Activated T-helper 1 cell treated with anti-CD3 and anti-CD28 coated beads, Interleukin-12 subunit alpha, Interleukin-12 subunit beta, Interleukin-2, Interleukin-4 antibody, amounts not matched to agents 30 ng/mL and 10 ng/mL and 1 ng/mL, durations not matched to agents 14 hours and 24 hours and 36 hours (primary cell): ENCODE data around the gene B9D2. TPM values are rescaled to one million over a fixed set of nuclear protein-coding genes. Genes with fewer than 3 reads are reported as not detected.
"Not testable (repeated sequence)": the region's sequence is repeated elsewhere in the genome, so short reads cannot be mapped to it uniquely, and the experiment has no call there.

Experiments used
- DNase-seq: peaks from one replicate; pipeline ENCODE4 v3.0.0; 2021; ENCODE audit warnings: low spot score
- H3K27ac Mint-ChIP-seq: one replicate; pipeline ENCODE4 v1.8.0; 2021; ENCODE audit warnings: mild to moderate bottlenecking, mixed read lengths
- H3K27me3 Mint-ChIP-seq: one replicate; pipeline ENCODE4 v1.8.0; 2022; ENCODE audit warnings: mild to moderate bottlenecking, moderate library complexity, mixed read lengths; ENCODE audit not compliant: insufficient read depth
- H3K36me3 Mint-ChIP-seq: one replicate; pipeline ENCODE4 v1.8.0; 2021; ENCODE audit warnings: low read depth, mixed read lengths
- H3K4me1 Mint-ChIP-seq: one replicate; pipeline ENCODE4 v1.8.0; 2021; ENCODE audit warnings: low read depth, mixed read lengths
- H3K4me3 Mint-ChIP-seq: one replicate; pipeline ENCODE4 v1.8.0; 2021; ENCODE audit warnings: mild to moderate bottlenecking, moderate library complexity, mixed read lengths
- H3K9me3 Mint-ChIP-seq: one replicate; pipeline ENCODE4 v1.8.0; 2021; ENCODE audit warnings: mixed read lengths
- intact Hi-C: fragments of 100-400 bp; cut with micrococcal nuclease; formaldehyde crosslinking; loops from one replicate; pipeline ENCODE4 v1.15.1; 2024
- total RNA-seq: library from RNA; stranded (reverse); gene quantifications from 2 replicates; pipeline ENCODE4 v1.2.3, GENCODE V29; 2022

B9D2 gene
- total RNA-seq: 4.4 and 4.5 TPM in 2 replicates

- peaks cover 30% of the 10 kb centered on the region for H3K4me1 Mint-ChIP-seq
- peak within 1 kb of the TSS; percentile 98 for H3K27ac Mint-ChIP-seq
- intact Hi-C loops: loop anchor here (1.0 to 5.0 kb wide), 7 partner anchors 10 to 922 kb away; partner anchors contain the start of genes BCKDHA, DMAC2, EXOSC5 and RAB4B
- no peaks in the 10 kb centered on the region for H3K27me3 Mint-ChIP-seq
- peak within 1 kb of the TSS; percentile 88 for H3K4me3 Mint-ChIP-seq
- peaks cover 2% of the 10 kb centered on the region for H3K36me3 Mint-ChIP-seq
- DNase-seq: peak; percentile 97
- no peaks in the 10 kb centered on the region for H3K9me3 Mint-ChIP-seq
Measured at GRCh38 chr19:41363753-41364523, at the start of gene B9D2. TSS of gene B9D2 (minus strand) at chr19:41364149. CDS start at chr19:41363519, 630 bp downstream.

DNA sequence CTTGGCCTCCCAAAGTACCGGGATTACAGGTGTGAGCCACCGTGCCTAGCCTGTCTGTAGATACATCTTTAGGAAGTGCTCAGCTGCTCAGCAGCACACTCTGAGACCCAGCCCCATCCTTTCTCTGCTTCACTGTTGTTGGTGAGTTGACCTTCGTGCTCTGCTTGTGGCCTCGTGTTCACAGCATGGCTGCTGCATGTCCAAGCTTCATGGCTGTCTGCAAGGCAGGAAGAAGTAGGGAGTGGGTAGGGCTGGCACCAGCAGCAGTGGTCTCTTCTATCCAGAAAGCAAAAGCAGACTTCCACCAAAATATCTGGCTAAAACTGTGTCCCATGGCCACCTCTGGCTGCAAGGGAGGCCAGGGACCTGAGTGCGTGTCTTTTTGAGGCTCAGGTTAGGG is 49.0 kb upstream of the B9D2 start:
- Mint-ChIP-seq H3K9me3 (no peaks in the 10 kb centered on the region), H3K27me3 (no peaks in the 10 kb centered on the region), H3K4me1 (no peaks in the 10 kb centered on the region), H3K4me3 (no peak overlapping the region), H3K27ac (no peak overlapping the region), H3K36me3 (peaks cover 16% of the 10 kb centered on the region)
- no peak for DNase-seq
- intact Hi-C loops: no loop called here

- Mint-ChIP-seq H3K27me3 (no peaks in the 10 kb centered on the region), H3K4me3 (no peak overlapping the region), H3K9me3 (no peaks in the 10 kb centered on the region), H3K36me3 (peaks cover 13% of the 10 kb centered on the region), H3K4me1 (no peaks in the 10 kb centered on the region), H3K27ac (no peak overlapping the region)
- intact Hi-C loops: no loop called here
- no peak for DNase-seq
Measured at GRCh38 chr19:41411968-41412265, 48.0 kb upstream of the B9D2 start.

DNA sequence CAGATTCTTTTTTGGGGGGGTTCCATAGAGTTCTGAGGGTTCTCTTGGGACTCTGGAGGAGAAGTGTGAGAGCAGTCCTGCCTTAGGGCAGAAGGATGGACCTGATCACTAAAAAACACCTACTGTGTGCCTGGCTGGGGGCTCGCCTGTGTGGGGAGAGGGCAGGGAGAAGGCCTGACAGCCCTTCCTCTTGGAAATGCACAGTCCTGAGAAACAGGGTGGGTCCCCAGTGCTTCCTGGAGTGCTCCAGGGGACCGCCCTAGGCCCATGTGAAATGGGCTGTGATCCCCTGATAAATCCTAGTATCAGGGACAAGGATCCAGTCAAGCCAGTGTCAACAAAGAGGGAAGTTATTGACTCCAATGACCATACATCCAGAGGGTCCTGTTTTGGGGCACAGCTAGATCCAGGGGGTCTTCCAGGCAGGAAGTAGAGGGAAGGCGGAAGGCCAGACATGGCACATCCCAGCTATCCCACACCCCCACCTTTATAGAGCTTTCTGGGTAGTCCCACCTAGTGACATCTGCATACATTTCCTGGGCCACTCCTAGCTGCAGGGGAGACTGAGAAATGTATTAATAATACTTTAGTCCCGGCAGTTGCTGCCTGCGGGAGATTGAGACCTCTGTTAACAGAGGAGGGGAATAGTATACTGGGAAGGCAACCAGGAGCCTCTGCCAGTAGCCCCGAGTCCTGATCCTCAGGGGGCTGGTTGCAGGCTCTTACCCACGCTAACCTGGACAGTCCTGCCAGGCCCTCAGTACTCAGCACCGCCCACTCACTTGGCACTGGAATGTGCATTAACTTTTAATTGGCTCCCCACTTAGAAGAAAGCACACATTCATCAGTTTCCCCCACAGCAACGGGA is 47.4 kb upstream of the B9D2 start:
- Mint-ChIP-seq H3K4me1 (no peaks in the 10 kb centered on the region), H3K27ac (no peak overlapping the region), H3K9me3 (no peaks in the 10 kb centered on the region), H3K36me3 (peaks cover 13% of the 10 kb centered on the region), H3K27me3 (no peaks in the 10 kb centered on the region), H3K4me3 (no peak overlapping the region)
- DNase-seq: no peak
- intact Hi-C loops: no loop called here

DNA sequence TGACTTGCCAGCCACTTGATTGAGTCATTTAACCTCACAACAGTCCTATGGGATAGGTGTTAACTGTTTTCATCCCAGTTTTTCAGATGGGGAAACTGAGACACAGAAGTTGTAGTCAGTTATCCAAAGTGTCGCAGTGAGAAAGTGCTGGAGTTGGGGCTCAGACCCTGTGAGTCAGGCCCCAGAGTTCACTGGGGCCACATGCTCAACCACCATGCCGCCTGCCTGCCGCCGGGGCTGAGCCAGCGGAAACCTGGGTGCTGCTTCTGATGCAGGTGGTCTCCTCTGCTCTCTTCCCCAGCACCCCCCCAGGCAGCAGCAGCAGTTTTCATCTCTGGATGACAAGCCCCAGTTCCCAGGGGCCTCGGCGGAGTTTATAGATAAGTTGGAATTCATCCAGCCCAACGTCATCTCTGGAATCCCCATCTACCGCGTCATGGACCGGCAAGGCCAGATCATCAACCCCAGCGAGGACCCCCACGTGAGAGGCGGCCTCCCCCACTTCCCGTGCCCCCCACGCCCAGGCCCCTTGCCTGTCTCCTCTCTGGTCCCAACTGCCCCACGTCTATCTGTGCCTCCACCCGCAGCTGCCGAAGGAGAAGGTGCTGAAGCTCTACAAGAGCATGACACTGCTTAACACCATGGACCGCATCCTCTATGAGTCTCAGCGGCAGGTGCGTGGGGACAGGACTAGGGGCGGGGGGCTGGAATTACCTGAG is 46.5 kb upstream of the B9D2 start:
- no peak for DNase-seq
- no peaks in the 10 kb centered on the region for H3K9me3 Mint-ChIP-seq

GRCh38 chr19:41409288-41409687 is 45.3 kb upstream of the B9D2 start:
- peaks cover 10% of the 10 kb centered on the region for H3K36me3 Mint-ChIP-seq
- no peak overlapping the region for H3K4me3 Mint-ChIP-seq
- no peak for DNase-seq
- H3K9me3 Mint-ChIP-seq: no peaks in the 10 kb centered on the region
- no peak overlapping the region for H3K27ac Mint-ChIP-seq
- no peaks in the 10 kb centered on the region for H3K27me3 Mint-ChIP-seq
- no peaks in the 10 kb centered on the region for H3K4me1 Mint-ChIP-seq
- intact Hi-C loops: no loop called here

More for the DNA sequence above, 46.5 kb upstream of the B9D2 start:
- Mint-ChIP-seq H3K27me3 (no peaks in the 10 kb centered on the region), H3K4me3 (no peak overlapping the region), H3K36me3 (peaks cover 13% of the 10 kb centered on the region), H3K27ac (no peak overlapping the region), H3K4me1 (no peaks in the 10 kb centered on the region)
- intact Hi-C loops: no loop called here

DNA sequence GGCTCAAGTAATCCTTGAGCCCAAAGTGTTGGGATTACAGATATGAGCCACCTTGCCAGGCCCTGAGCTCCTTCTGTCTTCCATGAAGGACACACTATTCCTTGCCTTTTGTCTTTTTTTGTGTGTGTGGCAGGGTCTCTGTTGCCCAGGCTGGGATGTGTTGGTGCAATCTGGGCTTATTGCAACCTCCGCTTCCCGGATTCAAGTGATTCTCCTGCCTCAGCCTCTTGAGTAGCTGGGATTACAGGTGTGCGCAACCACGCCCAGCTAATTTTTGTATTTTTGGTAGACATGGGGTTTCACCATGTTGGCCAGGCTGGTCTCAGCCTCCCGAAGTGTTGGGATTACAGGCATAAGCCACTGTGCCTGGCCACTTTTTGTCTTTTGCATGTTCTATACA is 44.9 kb upstream of the B9D2 start:
- H3K9me3 Mint-ChIP-seq, DNase-seq, H3K27me3 Mint-ChIP-seq, H3K36me3 Mint-ChIP-seq, H3K27ac Mint-ChIP-seq, intact Hi-C loops, H3K4me3 Mint-ChIP-seq, H3K4me1 Mint-ChIP-seq: not testable (repeated sequence)

- Mint-ChIP-seq H3K4me1 (no peaks in the 10 kb centered on the region), H3K4me3 (no peak overlapping the region), H3K36me3 (peaks cover 3% of the 10 kb centered on the region), H3K27me3 (no peaks in the 10 kb centered on the region), H3K27ac (no peak overlapping the region), H3K9me3 (no peaks in the 10 kb centered on the region)
- intact Hi-C loops: no loop called here
- no peak for DNase-seq
Measured at GRCh38 chr19:41408256-41408655, 44.3 kb upstream of the B9D2 start.

DNA sequence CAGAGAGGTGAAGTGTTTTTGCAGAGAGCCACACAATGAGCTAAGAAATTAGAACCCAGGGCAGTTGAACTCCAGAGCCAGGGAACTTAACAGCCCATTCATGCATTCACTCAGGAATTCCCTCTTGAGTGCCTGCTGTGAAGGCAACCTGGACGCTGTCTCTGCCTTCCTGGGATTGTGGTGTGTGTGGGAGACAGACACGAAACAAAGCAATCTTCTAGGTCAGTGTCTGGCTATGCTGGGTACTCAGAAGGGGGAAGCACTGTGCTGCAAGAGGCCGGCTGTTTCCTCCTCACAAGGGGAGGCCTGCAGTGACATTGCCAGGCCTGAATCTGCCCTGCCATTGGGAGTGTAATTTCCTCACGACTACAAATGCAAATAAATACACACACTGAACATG is 43.3 kb upstream of the B9D2 start:
- Mint-ChIP-seq H3K27ac (no peak overlapping the region), H3K4me1 (no peaks in the 10 kb centered on the region), H3K9me3 (no peaks in the 10 kb centered on the region), H3K36me3 (peaks cover 5% of the 10 kb centered on the region), H3K4me3 (no peak overlapping the region), H3K27me3 (no peaks in the 10 kb centered on the region)
- DNase-seq: no peak
- intact Hi-C loops: no loop called here

DNA sequence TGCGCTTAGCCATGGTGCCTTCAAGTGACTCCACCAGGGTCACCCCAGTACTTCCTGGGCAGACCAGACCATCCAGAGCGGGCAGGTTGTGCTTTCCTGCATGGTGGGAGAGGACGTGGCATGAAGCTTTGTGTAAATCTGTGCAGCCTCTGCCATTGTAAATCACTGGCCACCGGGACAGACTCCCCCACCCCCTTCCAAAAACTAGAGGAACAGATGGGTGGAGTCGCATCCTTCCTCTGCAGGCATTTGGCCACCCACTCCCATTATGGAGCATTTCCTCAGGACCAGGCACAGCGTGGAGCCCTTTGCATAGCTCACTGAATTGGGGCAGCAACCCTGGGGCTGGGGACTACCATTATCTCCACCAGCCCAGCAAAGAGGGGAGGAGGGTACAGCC is 41.8 kb upstream of the B9D2 start:
- Mint-ChIP-seq H3K9me3 (no peaks in the 10 kb centered on the region), H3K27ac (no peak overlapping the region), H3K36me3 (peaks cover 3% of the 10 kb centered on the region), H3K4me1 (no peaks in the 10 kb centered on the region), H3K4me3 (no peak overlapping the region), H3K27me3 (no peaks in the 10 kb centered on the region)
- intact Hi-C loops: no loop called here
- no peak for DNase-seq

DNA sequence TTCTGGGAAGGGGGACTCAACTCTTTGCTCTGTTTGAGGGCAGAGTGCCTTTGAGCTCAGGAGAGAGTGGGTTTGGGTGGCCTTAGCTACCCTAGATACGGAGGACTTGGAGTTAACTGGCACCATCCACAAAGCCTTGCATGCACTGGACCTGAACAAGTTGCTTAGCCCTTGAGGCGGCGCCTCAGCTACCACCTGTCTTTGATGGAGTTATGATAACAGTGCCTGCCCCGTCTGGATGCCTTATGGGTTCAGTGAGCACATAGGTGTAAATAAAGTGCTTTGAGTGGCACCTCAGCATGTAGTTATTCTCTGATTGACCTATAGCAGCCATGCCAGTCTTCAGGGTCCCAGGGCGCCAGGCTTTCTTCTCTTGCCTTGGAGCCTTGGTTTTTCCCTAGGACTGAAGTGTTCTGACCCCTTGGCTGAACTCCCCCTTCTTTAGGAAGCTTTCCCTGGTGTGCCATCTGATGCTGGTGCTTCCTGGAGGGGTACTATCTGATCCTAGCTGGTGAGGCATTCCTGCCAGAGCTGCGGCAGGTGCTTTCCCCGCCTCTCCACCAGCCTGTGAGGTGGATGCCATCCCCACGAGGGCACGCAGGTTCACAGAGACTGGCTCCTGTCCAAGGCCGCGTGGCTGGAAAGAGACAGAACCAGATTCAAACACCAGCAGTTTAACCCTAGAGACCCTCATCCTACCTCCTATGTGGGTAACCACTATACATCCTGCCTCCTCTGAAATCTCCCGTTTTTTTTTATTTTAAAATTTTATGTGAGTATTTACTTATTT is 39.4 kb upstream of the B9D2 start:
- Mint-ChIP-seq H3K9me3 (no peaks in the 10 kb centered on the region), H3K27me3 (no peaks in the 10 kb centered on the region), H3K4me1 (peaks cover 9% of the 10 kb centered on the region), H3K36me3 (peaks cover 3% of the 10 kb centered on the region), H3K4me3 (no peak overlapping the region), H3K27ac (no peak overlapping the region)
- intact Hi-C loops: no loop called here
- DNase-seq: no peak

DNA sequence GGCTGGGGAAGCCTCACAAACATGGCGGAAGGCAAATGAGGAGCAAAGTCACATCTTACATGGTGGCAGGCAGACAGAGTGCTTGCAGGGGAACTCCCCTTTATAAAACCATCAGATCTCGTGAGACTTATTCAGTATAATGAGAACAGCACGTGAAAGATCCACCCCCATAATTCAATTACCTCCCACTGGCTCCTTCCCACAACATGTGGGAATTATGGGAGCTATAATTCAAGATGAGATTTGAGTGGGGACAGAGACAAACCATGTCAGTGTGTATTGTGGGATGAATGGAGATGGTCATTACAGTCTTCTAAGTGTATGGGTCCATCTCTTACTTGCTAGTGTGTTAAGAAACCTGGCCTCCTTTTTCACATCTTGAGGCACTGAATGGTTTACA is 38.1 kb upstream of the B9D2 start:
- peaks cover 3% of the 10 kb centered on the region for H3K36me3 Mint-ChIP-seq
- intact Hi-C loops: no loop called here
- DNase-seq: no peak
- H3K4me3 Mint-ChIP-seq: no peak overlapping the region
- H3K4me1 Mint-ChIP-seq: peaks cover 12% of the 10 kb centered on the region
- no peaks in the 10 kb centered on the region for H3K27me3 Mint-ChIP-seq
- H3K27ac Mint-ChIP-seq: no peak overlapping the region
- no peaks in the 10 kb centered on the region for H3K9me3 Mint-ChIP-seq
